SK-N-MC (cell line): ENCODE measurements around the gene CACNG8.

ENCODE experiments used
- DNase-seq: peaks from one replicate; pipeline ENCODE4 v3.0.0-alpha.2; 2011; ENCODE audit warnings: low read depth, low spot score
- H3K27ac ChIP-seq: fragments of 200-600 bp; sonication (generic); 2 replicates; pipeline ENCODE4 v1.5.1; 2016; ENCODE audit warnings: mixed run types
- H3K36me3 ChIP-seq: fragments of 200-600 bp; sonication (generic); 2 replicates; pipeline ENCODE4 v1.6.1; 2017; ENCODE audit warnings: antibody characterized with exemption, low read length, mixed read lengths; ENCODE audit not compliant: insufficient read depth
- H3K4me3 ChIP-seq: fragments of 200-600 bp; sonication (generic); 2 replicates; pipeline ENCODE4 v1.5.1; 2016
- H3K9ac ChIP-seq: fragments of 200-600 bp; sonication (generic); 2 replicates; pipeline ENCODE4 v1.8.0; 2017; ENCODE audit warnings: mixed run types, mixed read lengths; ENCODE audit not compliant: insufficient read length
- H3K9me3 ChIP-seq: fragments of 200-600 bp; sonication (generic); 2 replicates; pipeline ENCODE4 v1.6.1; 2017; ENCODE audit warnings: low read depth, mild to moderate bottlenecking, antibody characterized with exemption, low read length, moderate library complexity, mixed read lengths
- EZH2 ChIP-seq: fragments of 200-600 bp; sonication (generic); IDR thresholded peaks from one replicate; pipeline ENCODE4 v1.6.1; 2017; ENCODE audit warnings: antibody characterized with exemption
- FOXP2 ChIP-seq: optimal IDR thresholded peaks from 2 replicates; pipeline ENCODE3; 2011; ENCODE audit warnings: mild to moderate bottlenecking, moderate library complexity; ENCODE audit not compliant: insufficient read depth; ENCODE audit errors: extremely low read length, control extremely low read depth
- POLR2AphosphoS5 ChIP-seq: IDR thresholded peaks from 2 replicates; pipeline ENCODE4 v1.6.1; 2012; ENCODE audit warnings: mild to moderate bottlenecking, low read depth, low read length, borderline replicate concordance

CACNG8 gene

GRCh38 chr19:54013866-54014265 is 51.1 kb downstream of the CACNG8 start:
- Histone ChIP-seq H3K9ac (no peak overlapping the region), H3K4me3 (no peak overlapping the region), H3K9me3 (no peaks in the 10 kb centered on the region), H3K36me3 (no peaks in the 10 kb centered on the region), H3K27ac (no peak overlapping the region)
- TF ChIP-seq FOXP2, result no peak
- no peak for TF ChIP-seq POLR2AphosphoS5
- TF ChIP-seq EZH2, result no peak
- no peak for DNase-seq

GRCh38 chr19:54014920-54015560 is 52.3 kb downstream of the CACNG8 start:
- Histone ChIP-seq H3K9me3 (no peaks in the 10 kb centered on the region), H3K36me3 (no peaks in the 10 kb centered on the region), H3K27ac (no peak overlapping the region), H3K9ac (no peak overlapping the region), H3K4me3 (no peak overlapping the region)
- TF ChIP-seq FOXP2, result no peak
- no peak for TF ChIP-seq EZH2
- no peak for TF ChIP-seq POLR2AphosphoS5
- no peak for DNase-seq

- no peak for DNase-seq
These were observed 54.5 kb downstream of the CACNG8 start for GRCh38 chr19:54017261-54017660.

GRCh38 chr19:54021363-54021762 is 58.6 kb downstream of the CACNG8 start:
- H3K4me3 ChIP-seq, result no peak overlapping the region
- TF ChIP-seq POLR2AphosphoS5 (no peak), FOXP2 (no peak), EZH2 (no peak)
- no peaks in the 10 kb centered on the region for H3K9me3 ChIP-seq
- DNase-seq, result no peak
- H3K36me3 ChIP-seq, result no peaks in the 10 kb centered on the region
- H3K27ac ChIP-seq, result no peak overlapping the region
- H3K9ac ChIP-seq, result no peak overlapping the region

More at GRCh38 chr19:54017261-54017660, 54.5 kb downstream of the CACNG8 start:
- Histone ChIP-seq H3K36me3 (no peaks in the 10 kb centered on the region), H3K27ac (no peak overlapping the region), H3K4me3 (no peak overlapping the region), H3K9me3 (no peaks in the 10 kb centered on the region), H3K9ac (no peak overlapping the region)
- TF ChIP-seq POLR2AphosphoS5, result no peak
- no peak for TF ChIP-seq FOXP2
- TF ChIP-seq EZH2, result no peak

- no peak overlapping the region for H3K4me3 ChIP-seq
- H3K9ac ChIP-seq, result no peak overlapping the region
- H3K9me3 ChIP-seq, result no peaks in the 10 kb centered on the region
- H3K36me3 ChIP-seq, result no peaks in the 10 kb centered on the region
- DNase-seq, result no peak
- TF ChIP-seq EZH2 (no peak), FOXP2 (no peak), POLR2AphosphoS5 (no peak)
- no peak overlapping the region for H3K27ac ChIP-seq
These were observed 59.2 kb downstream of the CACNG8 start for GRCh38 chr19:54021932-54022331.

- no peak for TF ChIP-seq FOXP2
- no peak for TF ChIP-seq EZH2
- TF ChIP-seq POLR2AphosphoS5, result no peak
- Histone ChIP-seq H3K36me3 (no peaks in the 10 kb centered on the region), H3K9ac (no peak overlapping the region), H3K9me3 (no peaks in the 10 kb centered on the region), H3K4me3 (no peak overlapping the region), H3K27ac (no peak overlapping the region)
- no peak for DNase-seq
These were observed 60.5 kb downstream of the CACNG8 start for GRCh38 chr19:54023191-54023590.

GRCh38 chr19:54024660-54025059 is 61.9 kb downstream of the CACNG8 start:
- H3K4me3 ChIP-seq, result no peak overlapping the region
- H3K9ac ChIP-seq, result no peak overlapping the region
- H3K36me3 ChIP-seq, result no peaks in the 10 kb centered on the region
- TF ChIP-seq EZH2 (no peak), FOXP2 (no peak), POLR2AphosphoS5 (no peak)
- DNase-seq, result no peak
- no peak overlapping the region for H3K27ac ChIP-seq
- H3K9me3 ChIP-seq, result no peaks in the 10 kb centered on the region

GRCh38 chr19:54026656-54027055 is 63.9 kb downstream of the CACNG8 start:
- no peaks in the 10 kb centered on the region for H3K9me3 ChIP-seq
- TF ChIP-seq EZH2 (no peak), FOXP2 (no peak), POLR2AphosphoS5 (no peak)

GRCh38 chr19:54029301-54029700 is 66.6 kb downstream of the CACNG8 start:
- H3K27ac ChIP-seq, result no peak overlapping the region

More at GRCh38 chr19:54026656-54027055, 63.9 kb downstream of the CACNG8 start:
- Histone ChIP-seq H3K9ac (no peak overlapping the region), H3K27ac (no peak overlapping the region), H3K36me3 (no peaks in the 10 kb centered on the region), H3K4me3 (no peak overlapping the region)
- no peak for DNase-seq

More at GRCh38 chr19:54029301-54029700, 66.6 kb downstream of the CACNG8 start:
- DNase-seq, result no peak
- Histone ChIP-seq H3K9me3 (no peaks in the 10 kb centered on the region), H3K9ac (no peak overlapping the region), H3K4me3 (no peak overlapping the region), H3K36me3 (no peaks in the 10 kb centered on the region)
- TF ChIP-seq FOXP2 (no peak), POLR2AphosphoS5 (no peak), EZH2 (no peak)
